Neuronal stem cell (in vitro differentiated cells): ENCODE data around the gene C9orf78.

Source experiments
- DNase-seq: peaks from one replicate; pipeline ENCODE4 v3.0.0-alpha.2; 2013; ENCODE audit warnings: low spot score
- H2AFZ ChIP-seq: one replicate; pipeline ENCODE4 v1.6.1; 2013; ENCODE audit warnings: mild to moderate bottlenecking, low read length, inconsistent platforms
- H2AK5ac ChIP-seq: 2 replicates; pipeline ENCODE4 v1.6.1; 2013; ENCODE audit warnings: low read depth, mild to moderate bottlenecking, inconsistent platforms, low read length, moderate library complexity, mixed read lengths
- H2BK120ac ChIP-seq: 2 replicates; pipeline ENCODE4 v1.6.1; 2013; ENCODE audit warnings: low read depth, mild to moderate bottlenecking, inconsistent platforms, low read length, moderate library complexity, mixed read lengths
- H2BK12ac ChIP-seq: one replicate; pipeline ENCODE4 v1.6.1; 2013; ENCODE audit warnings: low read length, inconsistent platforms
- H2BK15ac ChIP-seq: 2 replicates; pipeline ENCODE4 v1.6.1; 2013; ENCODE audit warnings: mild to moderate bottlenecking, low read length, inconsistent platforms, mixed read lengths
- H2BK5ac ChIP-seq: one replicate; pipeline ENCODE4 v1.6.1; 2013; ENCODE audit warnings: inconsistent platforms, mild to moderate bottlenecking, low read length, moderate library complexity
- H3K14ac ChIP-seq: one replicate; pipeline ENCODE4 v1.6.1; 2013; ENCODE audit warnings: low read length, inconsistent platforms
- H3K18ac ChIP-seq: 2 replicates; pipeline ENCODE4 v1.6.1; 2013; ENCODE audit warnings: low read length, inconsistent platforms
- H3K23ac ChIP-seq: 2 replicates; pipeline ENCODE4 v1.6.1; 2013; ENCODE audit warnings: low read depth, mild to moderate bottlenecking, mixed read lengths, low read length, inconsistent platforms; ENCODE audit not compliant: poor library complexity
- H3K27ac ChIP-seq: replicated peaks from 3 replicates; pipeline ENCODE4 v1.5.1; 2013; ENCODE audit warnings: low read length, inconsistent platforms
- H3K27me3 ChIP-seq, 3 experiments: 2 replicates each; pipeline ENCODE4 v1.6.1; 2013; ENCODE audit warnings: low read length in 3 of 3, mild to moderate bottlenecking in 2 of 3, inconsistent platforms in 1 of 3, low read depth in 1 of 3, mixed read lengths in 1 of 3, moderate library complexity in 1 of 3; ENCODE audit not compliant: control insufficient read depth in 3 of 3, insufficient read depth in 3 of 3
- H3K36me3 ChIP-seq, 2 donors: replicated peaks in 1 of 2; 2 replicates each; pipeline ENCODE4 v1.6.1; 2013; ENCODE audit warnings: low read length in 2 of 2; ENCODE audit not compliant: control insufficient read depth in 2 of 2, insufficient read depth in 2 of 2
- H3K4ac ChIP-seq: 2 replicates; pipeline ENCODE4 v1.6.1; 2013; ENCODE audit warnings: inconsistent platforms, mild to moderate bottlenecking, low read length, moderate library complexity
- H3K4me1 ChIP-seq, 2 donors: 1 replicate in 1 of 2; 2 replicates in 1 of 2; pipeline ENCODE4 v1.6.1; 2013; ENCODE audit warnings: low read length in 2 of 2, low read depth in 1 of 2; ENCODE audit not compliant: control insufficient read depth in 2 of 2, insufficient read depth in 1 of 2
- H3K4me2 ChIP-seq: one replicate; pipeline ENCODE4 v1.6.1; 2013; ENCODE audit warnings: mild to moderate bottlenecking, low read length, inconsistent platforms; ENCODE audit not compliant: insufficient read depth, poor library complexity, severe bottlenecking
- H3K4me3 ChIP-seq, 2 donors: 2 replicates each; pipeline ENCODE4 v1.5.1; 2013; ENCODE audit warnings: low read length in 2 of 2, mild to moderate bottlenecking in 2 of 2, inconsistent platforms in 1 of 2, moderate library complexity in 1 of 2
- H3K79me1 ChIP-seq: one replicate; pipeline ENCODE4 v1.6.1; 2013; ENCODE audit warnings: low read depth, mild to moderate bottlenecking, inconsistent platforms, low read length, moderate library complexity
- H3K9ac ChIP-seq: one replicate; pipeline ENCODE4 v1.6.1; 2013; ENCODE audit warnings: mild to moderate bottlenecking, low read depth, low read length, inconsistent platforms; ENCODE audit not compliant: poor library complexity
- H3K9me3 ChIP-seq, 2 donors: replicated peaks in 1 of 2; 2 replicates each; pipeline versions ENCODE3 to v1.6.1; 2013; ENCODE audit warnings: low read length in 2 of 2, mild to moderate bottlenecking in 2 of 2, inconsistent platforms in 1 of 2, low read depth in 1 of 2, mixed read lengths in 1 of 2, moderate library complexity in 1 of 2; ENCODE audit not compliant: control insufficient read depth in 2 of 2, insufficient read depth in 1 of 2
- H4K8ac ChIP-seq: one replicate; pipeline ENCODE4 v1.6.1; 2013; ENCODE audit warnings: low read depth, mild to moderate bottlenecking, inconsistent platforms, low read length, moderate library complexity
- H4K91ac ChIP-seq: one replicate; pipeline ENCODE4 v1.6.1; 2013; ENCODE audit warnings: low read length, low read depth, mild to moderate bottlenecking, inconsistent platforms; ENCODE audit not compliant: poor library complexity
- WGBS, 2 donors: extraction: QIAGEN DNeasy Blood & Tissue Kit; methylation state at CpG; one replicate each; pipeline ENCODE4 v1.1.7; 2013; ENCODE audit warnings: missing lambda C conversion rate in 2 of 2, mixed read lengths in 1 of 2; ENCODE audit not compliant: insufficient read length in 2 of 2, insufficient replicate concordance in 1 of 2; ENCODE audit errors: extremely low coverage in 2 of 2; 5-methylcytosine and 5-hydroxymethylcytosine counted together

The C9orf78 gene

DNA sequence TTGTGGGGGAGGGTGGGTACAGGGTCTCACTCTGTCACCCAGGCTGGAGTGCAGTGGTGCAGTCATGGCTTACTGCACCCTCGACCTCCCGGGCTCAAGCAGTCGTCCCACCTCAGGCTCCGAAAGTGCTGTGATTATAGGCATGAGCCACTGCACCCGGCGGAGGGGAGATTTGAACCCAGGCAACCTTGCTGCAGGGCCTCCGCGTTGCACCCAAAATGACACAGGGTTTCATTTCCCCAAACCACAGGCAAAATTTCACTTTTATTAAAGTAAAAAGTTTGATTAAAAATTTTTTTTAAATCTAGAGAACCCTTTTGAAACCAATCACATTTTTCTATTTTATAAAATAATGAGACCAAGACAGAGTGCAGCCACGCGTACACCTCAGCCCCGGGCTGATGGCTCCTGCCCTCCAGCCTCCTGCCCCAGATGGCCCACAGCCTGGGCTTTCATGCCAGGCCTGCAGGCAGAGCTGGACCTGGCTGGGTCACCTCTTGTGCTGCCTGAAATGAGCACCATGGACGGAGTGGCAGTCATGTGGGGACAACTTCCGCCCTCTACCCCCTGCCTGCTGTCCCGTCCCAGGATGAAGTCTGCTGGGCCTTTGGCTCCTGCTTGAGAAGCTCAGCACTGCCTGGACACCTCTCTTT is 30.7 kb upstream of the C9orf78 start:
- Histone ChIP-seq H3K18ac (no peak overlapping the region), H3K4me1 (no peaks in the 10 kb centered on the region), H2BK5ac (no peak overlapping the region), H4K8ac (no peak overlapping the region), H3K27me3 (peaks cover 0 to 2% (median 0%) of the 10 kb centered on the region in 3 experiments), H3K23ac (no peak overlapping the region), H3K4me2 (no peak overlapping the region), H2BK120ac (no peak overlapping the region), H3K9ac (no peak overlapping the region), H2BK12ac (no peak overlapping the region), H2BK15ac (no peak overlapping the region), H3K9me3 (no peaks in the 10 kb centered on the region), H3K79me1 (peaks cover 1% of the 10 kb centered on the region), H2AK5ac (no peak overlapping the region), H4K91ac (no peak overlapping the region), H3K14ac (no peak overlapping the region), H3K4ac (no peak overlapping the region), H3K4me3 (no peak overlapping the region), H3K27ac (no peak overlapping the region), H2AFZ (no peak overlapping the region), H3K36me3 (peaks cover 19 to 51% of the 10 kb centered on the region in 2 donors)
- DNase-seq = no peak
- WGBS, 2 donors = no CpG with 5 or more reads among the region's 14 CpGs

DNA sequence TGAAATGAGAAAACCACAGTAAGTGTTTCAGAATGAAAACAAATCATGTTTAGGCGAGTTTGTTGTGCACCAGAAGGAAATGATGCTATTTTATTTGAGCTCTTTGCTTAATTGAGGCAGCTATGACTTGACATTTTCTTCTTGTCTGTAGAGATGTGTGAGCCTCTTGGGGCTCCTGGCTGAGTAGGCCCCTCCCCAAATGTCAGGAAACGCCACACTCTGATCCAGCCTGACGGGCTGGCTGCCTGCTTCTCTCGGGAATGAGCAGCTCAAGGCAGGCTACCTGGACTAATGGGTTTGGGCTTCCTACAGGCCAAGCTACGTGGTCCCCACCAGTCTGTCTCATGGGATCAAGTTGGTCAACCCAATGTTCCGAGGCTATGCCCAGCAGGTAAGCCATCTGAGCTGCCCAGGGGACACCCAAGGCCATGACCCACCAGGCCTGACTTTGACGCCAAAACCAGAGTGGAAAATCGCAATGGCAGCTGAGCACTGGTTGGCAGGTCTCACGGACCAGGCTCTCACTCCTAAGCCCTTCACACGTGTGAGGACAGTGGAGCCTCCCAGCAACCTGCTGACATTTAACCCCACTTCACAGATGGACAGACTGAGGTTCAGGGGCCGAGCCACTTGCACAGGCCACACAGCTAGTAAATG is 30.0 kb upstream of the C9orf78 start:
- DNase-seq = no peak
- Histone ChIP-seq H3K79me1 (peaks cover 1% of the 10 kb centered on the region), H3K9ac (no peak overlapping the region), H3K4me1 (no peaks in the 10 kb centered on the region), H3K9me3 (no peaks in the 10 kb centered on the region), H3K4ac (no peak overlapping the region), H2BK12ac (no peak overlapping the region), H2AK5ac (no peak overlapping the region), H3K36me3 (peaks cover 21 to 55% of the 10 kb centered on the region in 2 donors), H3K4me2 (no peak overlapping the region), H2BK120ac (no peak overlapping the region), H2AFZ (no peak overlapping the region), H3K4me3 (no peak overlapping the region), H4K91ac (no peak overlapping the region), H2BK5ac (no peak overlapping the region), H3K18ac (no peak overlapping the region), H3K27me3 (peaks cover 0 to 2% (median 0%) of the 10 kb centered on the region in 3 experiments), H3K23ac (no peak overlapping the region), H2BK15ac (no peak overlapping the region), H4K8ac (no peak overlapping the region), H3K27ac (no peak overlapping the region), H3K14ac (no peak overlapping the region)
- WGBS, 2 donors = no CpG with 5 or more reads among the region's 11 CpGs

DNA sequence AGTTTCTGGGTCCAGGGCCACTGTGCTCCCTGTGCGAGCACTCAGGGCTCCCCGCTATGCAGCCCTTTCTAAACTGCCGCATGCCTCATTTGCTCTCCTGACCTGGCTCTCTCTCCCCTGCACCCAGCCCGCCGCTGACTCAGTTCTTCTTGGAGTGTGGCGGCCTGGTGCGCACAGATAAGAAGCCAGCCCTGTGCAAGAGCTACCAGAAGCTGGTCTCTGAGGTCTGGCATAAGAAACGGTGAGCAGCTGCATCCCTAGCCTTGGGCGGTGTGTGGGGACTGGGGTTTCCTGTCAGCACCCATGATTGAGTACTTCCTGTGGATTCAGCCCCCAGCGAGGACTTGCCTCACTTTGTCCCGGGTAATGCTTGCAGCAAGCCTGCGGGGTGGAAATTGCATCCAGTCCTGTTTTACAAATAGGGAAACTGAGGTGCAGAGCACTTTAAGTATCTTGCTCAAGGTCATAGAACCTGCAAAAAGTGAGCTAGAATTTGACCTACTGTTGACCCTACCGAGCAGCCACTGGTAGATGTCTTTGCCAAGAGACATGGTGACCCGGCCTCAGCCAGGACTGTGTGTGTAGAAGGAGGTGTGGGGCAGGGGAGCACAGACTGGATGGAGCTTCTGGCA is 28.1 kb upstream of the C9orf78 start:
- no peak overlapping the region for H2BK5ac ChIP-seq
- H2AK5ac ChIP-seq = no peak overlapping the region
- H4K91ac ChIP-seq = no peak overlapping the region
- no peak for DNase-seq
- no peak overlapping the region for H3K4me3 ChIP-seq
- no peak overlapping the region for H3K9ac ChIP-seq
- H3K14ac ChIP-seq = peak overlapping the region; percentile 38
- H3K9me3 ChIP-seq = no peaks in the 10 kb centered on the region
- H3K79me1 ChIP-seq = peaks cover 1% of the 10 kb centered on the region
- no peak overlapping the region for H2BK12ac ChIP-seq
- WGBS, 2 donors = no CpG with 5 or more reads among the region's 14 CpGs
- H2AFZ ChIP-seq = no peak overlapping the region
- H3K27me3 ChIP-seq = peaks cover 0 to 2% (median 0%) of the 10 kb centered on the region in 3 experiments
- H2BK120ac ChIP-seq = no peak overlapping the region
- no peaks in the 10 kb centered on the region for H3K4me1 ChIP-seq
- H3K4ac ChIP-seq = no peak overlapping the region
- no peak overlapping the region for H2BK15ac ChIP-seq
- H3K27ac ChIP-seq = no peak overlapping the region
- H4K8ac ChIP-seq = no peak overlapping the region
- H3K36me3 ChIP-seq = peaks cover 25 to 56% of the 10 kb centered on the region in 2 donors
- H3K4me2 ChIP-seq = no peak overlapping the region
- peak overlapping the region; percentile 89 for H3K23ac ChIP-seq
- no peak overlapping the region for H3K18ac ChIP-seq

DNA sequence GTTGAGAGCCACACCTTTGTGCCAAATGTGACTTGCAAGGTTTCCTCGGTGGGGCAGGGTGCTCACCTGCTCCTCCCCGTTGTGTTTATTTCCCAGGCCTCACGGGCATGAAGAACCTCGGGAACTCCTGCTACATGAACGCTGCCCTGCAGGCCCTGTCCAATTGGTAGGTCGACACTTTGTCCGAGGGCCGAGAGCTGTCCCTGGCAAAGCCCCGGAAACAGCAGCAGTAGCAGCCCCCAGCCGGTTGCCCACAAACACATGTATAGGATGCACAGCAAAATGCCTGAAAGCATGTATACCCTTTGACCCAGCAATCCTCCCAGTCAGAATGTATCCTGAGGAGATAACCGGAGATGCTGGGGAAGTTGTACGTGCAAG is 26.4 kb upstream of the C9orf78 start:
- no peak overlapping the region for H3K4me3 ChIP-seq
- H2BK12ac ChIP-seq = no peak overlapping the region
- H3K23ac ChIP-seq = no peak overlapping the region
- no peak overlapping the region for H4K8ac ChIP-seq
- H3K36me3 ChIP-seq = peaks cover 29 to 63% of the 10 kb centered on the region in 2 donors
- H3K27ac ChIP-seq = no peak overlapping the region
- no peak overlapping the region for H4K91ac ChIP-seq
- H2AFZ ChIP-seq = no peak overlapping the region
- DNase-seq = no peak
- no peak overlapping the region for H3K14ac ChIP-seq
- H3K4me2 ChIP-seq = no peak overlapping the region
- no peak overlapping the region for H3K4ac ChIP-seq
- H3K9me3 ChIP-seq = no peaks in the 10 kb centered on the region
- H2BK120ac ChIP-seq = no peak overlapping the region
- no peak overlapping the region for H3K18ac ChIP-seq
- H2AK5ac ChIP-seq = no peak overlapping the region
- H2BK15ac ChIP-seq = no peak overlapping the region
- no peaks in the 10 kb centered on the region for H3K4me1 ChIP-seq
- no CpG with 5 or more reads among the region's 12 CpGs for WGBS, 2 donors
- H3K79me1 ChIP-seq = no peaks in the 10 kb centered on the region
- peaks cover 0 to 2% (median 0%) of the 10 kb centered on the region in 3 experiments for H3K27me3 ChIP-seq
- no peak overlapping the region for H3K9ac ChIP-seq
- H2BK5ac ChIP-seq = no peak overlapping the region
